IgD-negative memory B cell (primary cell): Measurements from ENCODE around the gene TMC6. TPM values are rescaled to one million over a fixed set of nuclear protein-coding genes. Genes with fewer than 3 reads are reported as not detected.

Experiments
- H3K27ac Mint-ChIP-seq, 3 donors: one replicate each; pipeline ENCODE4 v1.8.0; 2020 to 2022; ENCODE audit warnings: mild to moderate bottlenecking in 3 of 3, mixed read lengths in 3 of 3, moderate library complexity in 1 of 3
- H3K27me3 Mint-ChIP-seq: one replicate; pipeline ENCODE4 v1.8.0; 2021; ENCODE audit warnings: mixed read lengths
- H3K36me3 Mint-ChIP-seq: one replicate; pipeline ENCODE4 v1.8.0; 2020; ENCODE audit warnings: mild to moderate bottlenecking, mixed read lengths
- H3K4me1 Mint-ChIP-seq, 3 donors: one replicate each; pipeline ENCODE4 v1.8.0; 2020 to 2022; ENCODE audit warnings: mixed read lengths in 3 of 3, mild to moderate bottlenecking in 1 of 3
- H3K4me3 Mint-ChIP-seq, 4 donors: one replicate each; pipeline ENCODE4 v1.8.0; 2020 to 2022; ENCODE audit warnings: mild to moderate bottlenecking in 4 of 4, mixed read lengths in 4 of 4, moderate library complexity in 3 of 4
- H3K9me3 Mint-ChIP-seq, 3 donors: one replicate each; pipeline ENCODE4 v1.8.0; 2020 to 2021; ENCODE audit warnings: mixed read lengths in 3 of 3, mild to moderate bottlenecking in 1 of 3
- polyA plus RNA-seq: library from polyadenylated mRNA; unstranded; fragments of 300-500 nt; fragmentation: Illumina TruSeq; gene quantifications from one replicate; pipeline ENCODE4 v1.2.3, GENCODE V29; 2021

TMC6 gene
- polyA plus RNA-seq, 1 donor from 2014 or later: 212 TPM

GRCh38 chr17:78133971-78134898, 5.7 kb upstream of the TMC6 start:
- no peaks in the 10 kb centered on the region for H3K9me3 Mint-ChIP-seq
- H3K4me3 Mint-ChIP-seq: peak overlapping the region; percentile 47 to 99 (median 94)

DNA sequence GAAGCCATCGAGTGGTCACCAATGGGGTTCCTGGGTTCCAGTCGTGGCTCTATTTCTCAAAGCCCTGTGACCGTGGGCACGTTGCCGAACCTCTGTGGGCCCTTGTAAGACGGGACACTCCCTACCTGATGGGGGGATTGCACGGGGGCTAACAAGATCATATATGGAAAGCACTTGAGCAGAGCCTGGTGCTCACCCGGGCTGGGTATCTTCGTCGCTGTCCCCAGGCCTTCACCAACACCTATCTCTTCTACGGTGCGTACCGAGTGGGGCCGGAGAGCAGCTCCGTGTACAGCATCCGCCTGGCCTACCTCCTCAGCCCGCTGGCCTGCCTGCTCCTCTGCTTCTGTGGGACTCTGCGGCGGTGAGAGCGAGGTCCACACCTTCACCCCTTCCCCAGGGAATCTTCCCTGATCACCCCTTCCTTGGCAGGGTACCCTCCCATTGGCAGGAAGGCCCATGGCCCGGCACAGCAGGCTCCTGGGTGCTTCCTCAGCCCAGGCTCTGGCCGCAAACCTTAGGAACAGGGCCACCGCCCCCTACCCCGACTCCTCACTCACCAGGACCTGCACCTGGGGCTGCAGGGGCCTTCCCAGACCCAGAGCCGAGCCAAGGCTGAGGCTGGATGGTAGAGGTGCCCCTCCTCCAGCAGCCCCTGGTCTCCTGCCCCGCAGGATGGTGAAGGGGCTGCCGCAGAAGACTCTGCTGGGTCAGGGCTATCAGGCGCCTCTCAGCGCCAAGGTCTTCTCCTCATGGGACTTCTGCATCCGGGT, 4.8 kb upstream of the TMC6 start:
- H3K4me1 Mint-ChIP-seq: peaks cover 30 to 54% (median 49%) of the 10 kb centered on the region in 3 donors
- H3K27ac Mint-ChIP-seq: peak overlapping the region; percentile 70 to 97 (median 94)
- H3K4me3 Mint-ChIP-seq: peak overlapping the region; percentile 47 to 99 (median 94)
- H3K9me3 Mint-ChIP-seq: no peaks in the 10 kb centered on the region
- no peaks in the 10 kb centered on the region for H3K27me3 Mint-ChIP-seq
- H3K36me3 Mint-ChIP-seq: peaks cover 8% of the 10 kb centered on the region

More at GRCh38 chr17:78133971-78134898, 5.7 kb upstream of the TMC6 start:
- no peaks in the 10 kb centered on the region for H3K27me3 Mint-ChIP-seq
- peaks cover 8% of the 10 kb centered on the region for H3K36me3 Mint-ChIP-seq
- H3K4me1 Mint-ChIP-seq: peaks cover 24 to 53% (median 49%) of the 10 kb centered on the region in 3 donors
- peak overlapping the region; percentile 70 to 97 (median 94) for H3K27ac Mint-ChIP-seq

DNA sequence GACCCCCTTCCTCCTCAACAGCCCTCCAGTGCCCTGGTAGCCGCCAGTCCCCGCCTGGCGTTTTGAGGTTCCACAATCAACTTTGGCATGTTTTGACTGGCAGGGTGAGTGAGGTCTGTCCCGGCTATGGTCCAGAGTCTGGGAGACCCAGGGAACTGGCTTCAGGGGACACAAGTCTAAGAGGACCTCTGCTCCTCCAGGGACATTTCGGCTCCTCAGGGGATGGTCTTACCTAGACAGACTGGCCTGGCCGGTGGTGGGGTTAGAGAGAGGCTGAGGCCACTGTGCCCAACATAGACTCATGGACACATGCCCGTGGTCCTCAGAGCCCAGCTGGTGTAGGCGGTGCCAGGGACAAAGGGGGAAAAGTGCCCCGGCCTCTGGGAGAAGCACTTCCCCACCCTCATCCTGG, 4.2 kb upstream of the TMC6 start:
- Mint-ChIP-seq H3K27me3 (no peaks in the 10 kb centered on the region), H3K4me1 (peaks cover 30 to 51% (median 46%) of the 10 kb centered on the region in 3 donors), H3K9me3 (no peaks in the 10 kb centered on the region), H3K27ac (peak overlapping the region; percentile 70 to 97 (median 94)), H3K4me3 (peak overlapping the region; percentile 47 to 99 (median 94)), H3K36me3 (peaks cover 8% of the 10 kb centered on the region)

DNA sequence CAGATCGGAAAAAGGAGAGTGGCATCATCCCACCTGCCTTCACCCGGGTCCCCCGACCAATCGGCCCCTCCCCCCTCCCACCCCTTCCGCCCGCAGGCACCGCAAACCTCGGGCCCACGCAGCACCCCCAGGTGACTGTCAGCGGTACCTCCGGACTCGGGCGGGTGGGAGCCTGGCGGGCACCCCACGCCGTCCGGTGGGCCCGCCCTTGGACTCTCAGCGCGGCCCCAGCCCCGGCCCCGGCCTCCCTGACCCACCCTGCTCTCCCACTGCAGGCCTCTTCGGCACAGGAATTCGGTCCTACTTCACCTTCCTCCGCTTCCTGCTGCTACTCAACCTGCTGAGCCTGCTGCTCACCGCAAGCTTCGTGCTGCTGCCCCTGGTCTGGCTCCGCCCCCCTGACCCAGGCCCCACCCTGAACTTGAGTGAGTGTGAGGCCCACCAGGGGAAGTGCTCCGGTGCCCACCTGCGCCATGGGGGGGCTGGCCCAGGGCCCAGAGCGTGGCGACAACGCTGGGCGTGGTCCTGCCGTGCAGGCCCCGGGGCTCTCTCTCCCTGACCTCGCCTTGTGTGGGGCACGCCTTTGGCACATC, 3.6 kb upstream of the TMC6 start:
- Mint-ChIP-seq H3K9me3 (no peaks in the 10 kb centered on the region), H3K27ac (peak overlapping the region; percentile 70 to 97 (median 94)), H3K4me1 (peaks cover 29 to 45% (median 42%) of the 10 kb centered on the region in 3 donors), H3K27me3 (no peaks in the 10 kb centered on the region), H3K36me3 (peaks cover 5% of the 10 kb centered on the region), H3K4me3 (peak overlapping the region; percentile 47 to 99 (median 96))

DNA sequence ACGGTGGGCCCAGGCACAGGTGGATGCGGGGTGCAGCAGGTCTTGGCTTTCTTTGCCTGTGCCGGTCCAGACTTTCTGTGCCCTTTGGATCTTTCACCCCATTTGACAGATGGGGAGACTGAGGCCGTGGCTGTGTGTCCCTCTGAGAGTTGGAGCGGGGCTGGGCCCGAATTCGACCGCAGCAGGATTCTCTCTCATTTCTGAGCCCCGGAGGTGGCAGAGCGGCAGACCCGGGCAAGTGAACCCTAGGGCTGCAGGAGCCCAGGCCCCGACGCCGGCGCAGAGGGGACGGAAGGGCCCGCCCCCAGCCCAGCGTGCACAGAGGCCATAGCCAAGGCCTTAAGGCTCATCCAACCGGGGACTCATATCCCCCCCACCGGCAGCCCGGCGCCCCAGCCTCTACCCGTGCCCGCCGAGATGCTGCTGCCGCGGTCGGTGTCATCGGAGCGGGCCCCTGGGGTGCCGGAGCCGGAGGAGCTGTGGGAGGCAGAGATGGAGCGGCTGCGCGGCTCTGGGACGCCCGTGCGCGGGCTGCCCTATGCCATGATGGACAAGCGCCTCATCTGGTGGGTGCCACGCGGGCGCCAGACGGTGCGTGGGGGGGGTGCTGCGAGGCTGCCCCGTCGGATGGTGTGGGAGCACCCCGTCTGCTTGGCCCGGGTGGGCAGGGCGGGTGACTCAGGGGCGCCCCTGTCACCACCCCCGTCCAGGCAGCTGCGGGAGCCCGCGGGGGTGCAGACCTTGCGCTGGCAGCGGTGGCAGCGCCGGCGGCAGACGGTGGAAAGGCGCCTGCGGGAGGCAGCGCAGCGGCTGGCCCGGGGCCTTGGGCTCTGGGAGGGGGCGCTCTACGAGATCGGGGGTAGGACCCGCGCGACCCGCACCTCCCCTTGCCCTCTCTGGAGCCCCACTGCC, 2.9 kb upstream of the TMC6 start:
- H3K9me3 Mint-ChIP-seq: no peaks in the 10 kb centered on the region
- H3K27me3 Mint-ChIP-seq: no peaks in the 10 kb centered on the region
- H3K4me3 Mint-ChIP-seq: peak overlapping the region; percentile 94 to 99 (median 96)
- H3K4me1 Mint-ChIP-seq: peaks cover 31 to 43% (median 38%) of the 10 kb centered on the region in 3 donors
- H3K27ac Mint-ChIP-seq: peak overlapping the region; percentile 96 to 98 (median 98)
- H3K36me3 Mint-ChIP-seq: peaks cover 4% of the 10 kb centered on the region

DNA sequence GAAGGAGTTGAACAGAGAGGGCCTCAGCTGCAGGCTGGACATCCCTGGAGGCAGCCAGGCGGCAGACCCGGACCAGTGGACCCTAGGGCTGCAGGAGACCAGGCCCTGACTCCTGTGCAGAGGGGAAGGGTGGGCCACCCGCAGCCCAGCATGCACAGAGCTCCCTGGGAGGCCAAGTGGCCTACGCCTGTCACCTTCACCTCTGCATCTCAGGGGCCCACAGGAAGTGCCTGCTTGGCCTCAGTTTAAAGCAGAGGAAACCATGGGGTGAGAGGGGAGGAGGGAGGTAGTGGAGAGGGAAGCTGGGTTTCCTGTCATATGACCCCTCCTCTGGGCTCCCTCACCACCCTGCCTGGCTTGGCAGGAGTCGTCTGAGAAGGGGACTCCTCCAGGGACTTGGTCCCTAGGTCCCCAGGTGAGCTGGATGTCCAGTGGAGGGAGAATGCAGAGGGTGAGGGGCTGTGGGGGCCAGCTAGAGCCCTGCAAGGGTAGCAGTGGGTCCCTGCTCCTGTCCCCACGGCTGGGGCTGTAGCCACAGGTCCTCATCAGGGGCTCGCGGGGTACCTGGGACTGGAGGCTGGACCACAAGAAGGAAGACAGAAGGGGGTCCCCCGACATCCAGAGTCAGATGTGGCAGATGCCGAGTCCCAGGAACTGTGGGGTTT, 2.0 kb upstream of the TMC6 start, which contains the start of gene TMC8:
TSS of gene TMC8 (plus strand) at position 335 of the 665 bp plus-strand sequence. CDS start 818 bp downstream, outside the sequence.
- Mint-ChIP-seq H3K9me3 (no peaks in the 10 kb centered on the region), H3K36me3 (peaks cover 4% of the 10 kb centered on the region), H3K27ac (peak within 1 kb of the TSS; percentile 96 to 98 (median 98)), H3K27me3 (no peaks in the 10 kb centered on the region), H3K4me1 (peaks cover 26 to 40% (median 36%) of the 10 kb centered on the region in 3 donors), H3K4me3 (peak within 1 kb of the TSS; percentile 94 to 99 (median 96))

- Mint-ChIP-seq H3K27ac (peak overlapping the region; percentile 96 to 98 (median 98)), H3K27me3 (no peaks in the 10 kb centered on the region), H3K4me3 (peak overlapping the region; percentile 94 to 99 (median 96)), H3K4me1 (peaks cover 26 to 38% (median 32%) of the 10 kb centered on the region in 3 donors), H3K36me3 (peaks cover 4% of the 10 kb centered on the region), H3K9me3 (no peaks in the 10 kb centered on the region)
Observed at GRCh38 chr17:78130090-78130436, 1.5 kb upstream of the TMC6 start.

DNA sequence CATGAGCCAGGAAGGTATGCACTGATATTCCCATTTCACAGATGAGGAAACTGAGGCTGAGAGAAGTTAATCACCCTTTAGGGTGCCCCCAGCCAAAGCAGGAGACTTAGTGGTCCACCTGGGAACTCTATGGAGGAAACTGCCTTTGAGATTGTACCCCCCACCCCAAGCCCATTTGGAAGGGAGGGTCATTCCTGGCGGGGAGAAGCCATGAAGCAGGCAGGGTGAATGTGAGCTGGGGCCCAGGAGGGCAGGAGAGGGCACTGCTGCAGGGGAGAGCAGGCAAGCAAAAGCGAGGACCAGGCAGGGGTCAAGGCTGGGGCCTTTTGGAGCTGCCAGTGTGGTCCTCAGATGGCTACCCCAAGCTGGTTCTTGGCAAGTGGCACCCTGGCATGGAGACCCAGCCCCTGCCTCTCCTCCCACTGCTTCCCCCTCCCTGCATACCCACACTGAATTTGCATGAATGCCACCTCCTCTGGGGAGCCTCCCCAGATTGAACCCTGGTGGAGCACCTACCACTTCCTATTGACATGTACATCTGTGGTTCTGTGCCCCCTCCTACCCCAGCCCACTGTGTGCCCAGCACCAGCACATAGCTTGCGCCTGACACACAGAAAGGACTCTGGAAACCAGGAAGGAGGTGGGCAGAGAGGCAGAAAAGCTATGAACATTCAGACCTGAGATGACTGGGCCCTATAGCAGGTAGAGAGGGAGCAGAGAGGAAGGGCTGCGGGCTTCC, 965 bp upstream of the TMC6 start:
- Mint-ChIP-seq H3K27ac (peak overlapping the region; percentile 96 to 98 (median 98)), H3K4me3 (peak overlapping the region; percentile 94 to 99 (median 96)), H3K27me3 (no peaks in the 10 kb centered on the region), H3K36me3 (peaks cover 4% of the 10 kb centered on the region), H3K4me1 (peaks cover 27 to 36% (median 32%) of the 10 kb centered on the region in 3 donors), H3K9me3 (no peaks in the 10 kb centered on the region)

DNA sequence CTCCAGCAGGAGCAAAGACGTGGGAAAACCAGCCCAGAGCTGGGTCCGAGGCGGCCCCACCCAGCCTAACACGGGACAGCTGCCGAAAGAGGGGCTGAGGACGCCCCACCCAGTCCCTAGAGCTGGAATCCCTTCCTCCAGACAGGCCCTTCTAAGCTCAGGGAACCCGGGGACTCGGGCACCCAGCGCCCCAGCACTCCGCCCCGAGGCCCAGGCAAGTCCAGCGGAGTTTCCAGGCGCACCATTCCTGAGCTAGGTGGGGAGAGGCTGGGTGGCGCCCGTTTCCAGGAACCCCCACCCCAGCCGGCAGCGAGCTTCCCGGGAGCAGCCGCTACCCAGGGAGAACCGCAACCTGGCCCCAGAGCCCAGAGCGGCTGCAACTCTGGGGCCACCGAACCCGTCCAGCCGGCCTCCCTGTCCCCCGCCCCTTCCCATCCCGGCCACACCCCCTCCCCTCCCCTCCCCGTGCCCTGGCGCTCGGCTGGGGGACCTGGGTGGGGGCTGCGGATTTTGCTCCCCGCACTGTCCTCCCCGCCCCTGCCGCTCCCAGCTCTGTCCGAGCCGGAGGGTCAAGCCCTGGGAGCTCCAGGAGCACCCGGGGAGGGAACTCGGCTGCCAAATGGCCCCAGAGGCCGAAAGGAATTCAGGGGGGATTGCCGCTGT, 536 bp downstream of the TMC6 start:
- peaks cover 22 to 34% (median 29%) of the 10 kb centered on the region in 3 donors for H3K4me1 Mint-ChIP-seq
- peaks cover 4% of the 10 kb centered on the region for H3K36me3 Mint-ChIP-seq
- no peaks in the 10 kb centered on the region for H3K9me3 Mint-ChIP-seq
- H3K27me3 Mint-ChIP-seq: no peaks in the 10 kb centered on the region
- H3K27ac Mint-ChIP-seq: peak overlapping the region; percentile 91 to 100 (median 95)
- H3K4me3 Mint-ChIP-seq: peak overlapping the region; percentile 94 to 98 (median 96)

GRCh38 chr17:78127239-78127887, 1.2 kb downstream of the TMC6 start:
- Mint-ChIP-seq H3K27me3 (no peaks in the 10 kb centered on the region), H3K4me1 (peaks cover 22 to 34% (median 30%) of the 10 kb centered on the region in 3 donors), H3K36me3 (peaks cover 4% of the 10 kb centered on the region)

DNA sequence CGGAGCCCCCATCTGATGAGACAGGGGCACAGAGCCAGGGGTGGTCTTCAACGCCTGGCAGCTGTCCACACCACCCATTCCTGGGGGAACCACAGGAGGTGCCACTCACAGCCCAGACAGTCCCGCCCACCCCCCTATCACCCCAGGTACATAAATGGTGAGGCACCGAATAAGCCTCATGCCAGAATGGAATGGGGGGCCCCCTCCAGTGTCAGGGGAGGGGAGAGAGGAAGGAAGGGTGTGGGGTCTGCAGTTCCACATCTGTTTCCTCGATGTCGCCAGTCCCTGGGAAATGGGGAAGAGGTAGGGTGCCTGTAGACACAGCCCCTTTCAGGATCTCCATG, 1.7 kb downstream of the TMC6 start:
- peak overlapping the region; percentile 94 to 98 (median 96) for H3K4me3 Mint-ChIP-seq
- no peaks in the 10 kb centered on the region for H3K9me3 Mint-ChIP-seq
- H3K36me3 Mint-ChIP-seq: peaks cover 4% of the 10 kb centered on the region
- peaks cover 22 to 35% (median 33%) of the 10 kb centered on the region in 3 donors for H3K4me1 Mint-ChIP-seq
- H3K27ac Mint-ChIP-seq: peak overlapping the region; percentile 91 to 100 (median 95)
- H3K27me3 Mint-ChIP-seq: no peaks in the 10 kb centered on the region

More at GRCh38 chr17:78127239-78127887, 1.2 kb downstream of the TMC6 start:
- Mint-ChIP-seq H3K9me3 (no peaks in the 10 kb centered on the region), H3K27ac (peak overlapping the region; percentile 91 to 100 (median 95)), H3K4me3 (peak overlapping the region; percentile 94 to 98 (median 96))
